Cerebellar cortex (tissue), 1 donor: Measurements from ENCODE around the gene ETV7.
A peak's percentile ranks its signal among the peaks of the same experiment; 100 is the strongest.
"Not testable (repeated sequence)": the region's sequence is repeated elsewhere in the genome, so short reads cannot be mapped to it uniquely, and the experiment has no call there.

ENCODE experiments used
- DNase-seq: peaks from one replicate; pipeline ENCODE4 v3.0.0-alpha.2; 2015; ENCODE audit warnings: low spot score

The ETV7 gene

DNA sequence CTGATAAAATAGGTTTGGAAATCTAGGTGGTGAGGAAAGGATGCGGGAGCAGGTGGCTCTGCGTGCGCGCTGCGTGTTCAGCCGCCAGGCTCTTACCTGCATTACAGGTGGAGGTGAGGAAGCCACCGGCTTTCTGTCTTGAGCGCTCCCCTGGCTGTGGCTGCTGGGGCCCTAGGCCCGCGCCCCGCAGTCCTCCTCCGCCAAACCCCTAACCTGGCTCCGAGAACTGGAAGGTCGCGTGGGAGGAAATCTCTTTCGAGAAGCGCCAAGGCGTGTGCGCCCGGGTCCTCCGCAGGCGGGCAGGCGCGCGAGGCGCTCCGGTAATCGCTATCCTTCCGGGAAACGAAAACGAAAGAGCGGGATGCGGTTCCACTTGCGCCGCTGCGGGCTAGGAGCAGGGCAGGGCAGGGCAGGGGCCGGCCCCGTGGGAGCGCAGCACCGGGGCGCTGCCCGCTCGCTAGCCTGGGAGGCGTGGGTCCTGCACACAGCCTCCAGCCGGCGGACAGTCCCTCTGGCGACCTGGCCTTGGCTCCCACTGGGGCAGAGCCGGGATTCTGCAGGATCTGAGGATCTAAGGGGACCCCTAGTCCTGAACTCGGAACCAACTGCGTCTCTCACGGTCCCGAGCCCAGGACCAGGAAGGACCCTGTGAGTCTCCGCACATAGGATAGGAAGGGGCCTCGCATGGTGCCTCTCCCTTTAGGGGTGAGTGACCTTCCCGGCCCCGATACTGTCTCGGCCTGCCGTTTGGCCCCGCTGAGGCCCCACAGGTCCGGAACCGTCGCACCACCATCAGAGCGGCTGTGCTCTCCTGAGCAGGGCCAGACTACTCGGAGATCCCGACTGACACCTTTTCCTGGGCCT is at the start of gene ETV7:
TSS of gene ETV7 (minus strand) at position 230 of the 864 bp plus-strand sequence. CDS start at position 102, 128 bp downstream.
- DNase-seq: no peak

DNA sequence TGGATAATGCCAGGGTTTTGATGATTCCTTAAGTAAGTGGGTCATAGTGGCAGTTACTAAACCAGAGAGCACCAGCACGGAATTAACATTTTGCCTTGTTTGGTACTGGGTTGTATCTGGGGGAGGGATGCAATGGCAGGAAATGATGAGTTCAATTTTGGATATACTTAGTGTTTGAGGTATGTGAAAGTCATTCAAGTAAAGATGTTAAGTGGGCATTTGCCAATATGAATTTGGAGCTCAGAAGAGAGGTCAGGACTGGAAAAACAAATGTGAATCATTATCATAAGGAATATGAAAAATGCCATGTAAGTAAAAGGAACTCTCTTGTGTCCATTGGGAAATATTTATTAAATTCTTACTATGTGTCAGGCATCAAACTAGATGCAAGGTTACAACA is 49.0 kb upstream of the ETV7 start:
- DNase-seq: no peak

DNA sequence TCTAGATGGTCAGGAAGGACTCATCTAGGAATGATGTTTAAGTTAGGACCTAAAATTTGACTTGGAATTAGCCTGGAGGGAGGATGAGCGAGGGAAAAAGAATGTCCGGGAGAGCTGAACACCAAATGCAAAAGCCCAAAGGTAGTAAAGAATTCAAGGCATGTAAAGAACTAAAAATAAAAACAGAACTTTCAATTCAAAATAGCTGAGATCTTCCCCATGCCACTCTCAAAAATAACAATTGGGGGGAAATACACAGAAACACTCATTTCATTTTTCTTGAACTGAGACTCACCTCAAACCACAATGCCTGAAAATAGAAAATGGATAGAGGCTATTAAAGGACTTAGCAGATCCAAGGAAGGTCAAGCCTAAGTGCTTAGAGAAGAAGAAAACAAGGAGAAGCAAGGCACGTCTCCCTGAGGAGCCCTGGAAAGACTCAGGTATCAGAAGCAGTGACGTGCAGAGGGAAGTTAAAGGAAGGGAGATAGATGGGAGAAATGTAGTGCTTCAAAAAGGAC is 44.7 kb upstream of the ETV7 start:
- no peak for DNase-seq

DNA sequence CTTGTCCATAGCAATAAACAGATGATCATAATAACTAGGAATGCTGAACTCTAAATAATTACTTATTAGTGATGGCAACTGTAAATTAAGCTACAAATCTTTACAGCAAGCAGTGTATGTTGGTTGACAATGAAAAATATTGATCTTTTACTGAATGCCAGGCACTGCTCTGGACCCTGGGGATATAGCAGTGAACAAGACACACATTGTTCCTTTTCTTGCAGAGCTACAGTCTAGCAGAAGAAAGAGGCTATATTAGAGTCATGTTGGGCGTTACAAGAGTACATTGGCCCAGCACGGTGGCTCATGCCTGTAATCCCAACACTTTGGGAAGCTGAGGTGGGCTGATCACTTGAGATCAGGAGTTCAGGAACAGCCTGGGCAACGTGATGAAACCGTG is 43.7 kb upstream of the ETV7 start:
- DNase-seq: no peak

DNA sequence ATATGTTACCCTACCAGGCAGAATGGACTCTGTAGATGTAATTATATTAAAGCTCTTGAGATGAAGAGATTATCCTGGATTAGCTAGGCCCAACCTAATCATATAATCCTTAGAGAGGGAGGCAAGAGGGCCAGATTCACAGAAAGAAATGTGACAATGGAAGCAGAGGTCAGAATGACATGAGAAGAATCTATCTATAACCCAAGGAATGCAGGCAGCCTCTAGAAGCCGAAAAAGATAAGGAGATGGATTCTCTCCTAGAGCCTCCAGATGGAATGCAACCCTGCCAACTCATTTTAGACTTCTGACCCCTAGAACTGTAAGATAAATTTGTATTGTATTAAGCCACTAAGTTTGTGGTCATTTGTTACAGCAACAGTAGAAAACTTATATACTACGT is 42.9 kb upstream of the ETV7 start:
- DNase-seq: no peak

DNA sequence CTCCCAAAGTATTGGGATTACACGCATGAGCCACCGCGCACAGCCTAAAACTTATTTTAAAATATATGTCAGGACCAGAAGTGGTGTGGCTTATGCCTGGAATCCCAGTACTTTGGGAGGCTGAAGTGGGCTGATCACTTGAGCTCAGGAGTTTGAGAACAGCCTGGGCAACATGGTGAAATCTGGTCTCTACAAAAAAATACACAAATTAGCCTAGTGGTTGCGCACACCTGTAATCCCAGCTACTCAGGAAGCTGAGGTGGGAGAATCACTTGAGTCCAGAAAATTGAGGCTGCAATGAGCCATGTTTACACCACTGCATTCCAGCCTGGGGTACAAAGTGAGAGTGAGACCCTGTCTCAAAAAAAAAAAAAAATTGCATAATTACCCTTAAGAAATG is 41.4 kb upstream of the ETV7 start:
- no peak for DNase-seq

DNA sequence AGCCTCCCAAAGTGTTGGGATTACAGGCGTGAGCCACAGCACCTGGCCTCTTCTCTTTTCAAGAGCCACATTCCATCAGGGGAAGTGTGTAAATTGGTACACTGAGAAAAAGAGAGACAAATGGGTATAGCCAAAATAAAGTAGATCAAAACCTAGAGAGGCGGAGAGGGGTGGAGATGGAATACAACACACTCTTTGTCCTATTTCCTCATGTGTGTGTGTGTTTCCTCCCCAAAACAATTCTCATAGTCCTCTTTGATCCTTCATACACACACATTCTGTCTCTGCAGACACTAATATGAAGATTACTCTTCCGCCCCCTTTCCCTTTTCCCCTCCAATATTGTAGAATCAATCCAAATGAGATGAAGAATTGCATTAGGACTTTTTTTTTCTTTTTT is 39.2 kb upstream of the ETV7 start:
- no peak for DNase-seq

DNA sequence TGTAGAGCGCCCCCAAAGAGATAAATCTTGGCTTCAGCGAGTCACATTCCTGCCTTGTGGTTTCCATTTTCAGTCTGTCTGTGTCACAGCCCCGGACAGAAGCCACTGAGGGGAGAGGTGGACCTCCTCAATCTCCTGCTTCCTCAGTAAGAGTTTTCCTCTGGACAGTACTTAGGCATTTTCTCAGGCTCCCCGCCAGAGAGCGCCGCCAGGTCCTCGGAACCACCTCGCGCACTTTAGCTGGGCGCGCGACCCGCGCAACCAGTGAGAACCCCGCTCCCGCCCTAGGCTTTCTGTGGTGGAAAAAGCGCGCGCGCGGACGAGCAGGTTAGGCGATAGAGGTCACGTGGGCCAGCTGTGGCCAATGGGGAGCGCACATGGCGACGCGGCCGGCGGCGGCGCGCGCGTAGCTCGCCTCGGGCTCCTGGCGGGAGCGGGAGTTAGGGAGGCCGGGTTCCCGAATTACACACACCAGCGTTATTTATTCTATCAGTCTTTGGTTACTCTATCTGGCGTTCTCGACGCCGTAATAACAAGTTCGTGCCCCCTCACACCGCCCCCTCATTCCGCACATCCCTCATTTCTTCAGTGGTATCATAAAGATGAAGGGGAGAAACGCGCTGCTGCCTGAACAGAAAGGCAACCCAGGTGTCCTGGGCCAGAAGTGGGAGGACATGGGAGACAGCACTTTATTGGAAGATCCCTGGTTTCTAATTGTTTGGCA is 35.8 kb upstream of the ETV7 start:
- DNase-seq: peak; percentile 97

DNA sequence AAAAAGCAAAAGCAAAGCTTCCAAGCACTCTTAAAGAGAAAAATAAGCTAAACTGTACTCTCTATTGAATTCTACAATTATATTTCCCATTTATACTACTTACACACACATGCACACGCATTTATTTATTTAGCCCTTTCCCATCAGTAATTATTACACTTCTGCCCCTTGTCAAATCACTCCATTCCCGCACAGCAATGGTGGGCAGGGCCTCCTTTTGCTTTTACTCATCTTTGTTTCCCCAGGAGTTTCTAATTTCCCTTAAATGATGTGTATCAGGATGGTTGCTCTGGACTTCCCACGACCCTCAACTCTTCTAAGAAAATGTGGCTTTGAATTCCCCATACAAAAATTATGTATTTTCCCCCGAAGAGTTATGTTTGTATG is 35.2 kb upstream of the ETV7 start:
- DNase-seq: no peak

DNA sequence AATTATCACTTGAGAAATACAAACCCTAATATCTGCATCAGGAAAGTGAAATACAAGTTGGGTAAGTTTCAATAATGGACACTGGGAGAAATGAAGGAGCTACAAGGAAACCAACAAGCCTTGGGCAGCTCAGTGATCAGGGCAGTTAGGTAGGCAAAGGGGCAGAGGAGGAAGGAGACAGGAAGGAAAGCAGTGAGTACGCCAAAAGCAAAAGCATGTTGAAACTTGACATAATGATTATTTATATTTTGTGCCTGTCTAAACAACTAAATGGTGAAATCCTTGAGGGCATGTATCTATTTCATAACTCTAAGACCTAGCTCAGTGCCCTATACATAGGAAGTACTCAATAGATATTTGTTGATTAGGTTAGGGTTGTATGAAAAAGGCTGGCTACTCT is 31.8 kb upstream of the ETV7 start:
- DNase-seq: no peak

DNA sequence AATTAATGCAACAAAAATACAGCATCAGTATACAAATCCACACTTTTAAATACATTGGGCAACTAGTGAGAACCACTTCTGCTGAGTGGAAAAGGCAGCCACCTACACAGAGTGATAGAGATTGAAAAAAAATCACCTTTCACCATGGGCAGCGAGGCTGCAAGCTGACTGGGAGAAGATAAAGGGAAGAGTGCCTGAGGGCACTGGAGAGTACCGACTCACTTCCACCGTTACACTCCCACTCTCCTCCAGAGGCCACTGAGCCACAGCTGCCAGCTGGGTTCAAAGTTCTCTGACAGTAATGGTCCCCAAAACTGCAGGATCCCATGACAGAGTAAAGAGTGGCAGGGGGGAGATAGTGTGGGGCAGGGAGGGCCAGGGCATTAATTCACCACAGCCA is 31.1 kb upstream of the ETV7 start:
- DNase-seq: no peak

DNA sequence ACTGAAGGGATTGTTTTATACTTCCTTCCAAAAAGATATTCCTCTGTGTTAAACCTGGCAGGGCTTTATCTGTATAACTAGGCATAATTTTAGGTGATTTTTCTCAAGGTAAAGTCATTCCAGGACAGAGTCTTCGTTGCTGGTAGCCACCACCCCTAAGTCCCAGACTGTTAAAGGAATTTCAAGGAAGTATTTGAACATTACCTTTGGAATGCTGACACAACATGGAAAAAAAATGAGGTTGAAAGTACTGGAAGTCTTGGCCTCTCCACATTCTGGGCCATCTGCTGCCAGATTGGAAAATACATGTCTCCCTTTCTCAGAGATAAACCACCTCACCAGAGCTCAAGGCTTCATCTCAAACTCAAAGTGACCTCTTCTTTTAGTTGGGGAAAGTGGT is 27.0 kb upstream of the ETV7 start:
- no peak for DNase-seq

DNA sequence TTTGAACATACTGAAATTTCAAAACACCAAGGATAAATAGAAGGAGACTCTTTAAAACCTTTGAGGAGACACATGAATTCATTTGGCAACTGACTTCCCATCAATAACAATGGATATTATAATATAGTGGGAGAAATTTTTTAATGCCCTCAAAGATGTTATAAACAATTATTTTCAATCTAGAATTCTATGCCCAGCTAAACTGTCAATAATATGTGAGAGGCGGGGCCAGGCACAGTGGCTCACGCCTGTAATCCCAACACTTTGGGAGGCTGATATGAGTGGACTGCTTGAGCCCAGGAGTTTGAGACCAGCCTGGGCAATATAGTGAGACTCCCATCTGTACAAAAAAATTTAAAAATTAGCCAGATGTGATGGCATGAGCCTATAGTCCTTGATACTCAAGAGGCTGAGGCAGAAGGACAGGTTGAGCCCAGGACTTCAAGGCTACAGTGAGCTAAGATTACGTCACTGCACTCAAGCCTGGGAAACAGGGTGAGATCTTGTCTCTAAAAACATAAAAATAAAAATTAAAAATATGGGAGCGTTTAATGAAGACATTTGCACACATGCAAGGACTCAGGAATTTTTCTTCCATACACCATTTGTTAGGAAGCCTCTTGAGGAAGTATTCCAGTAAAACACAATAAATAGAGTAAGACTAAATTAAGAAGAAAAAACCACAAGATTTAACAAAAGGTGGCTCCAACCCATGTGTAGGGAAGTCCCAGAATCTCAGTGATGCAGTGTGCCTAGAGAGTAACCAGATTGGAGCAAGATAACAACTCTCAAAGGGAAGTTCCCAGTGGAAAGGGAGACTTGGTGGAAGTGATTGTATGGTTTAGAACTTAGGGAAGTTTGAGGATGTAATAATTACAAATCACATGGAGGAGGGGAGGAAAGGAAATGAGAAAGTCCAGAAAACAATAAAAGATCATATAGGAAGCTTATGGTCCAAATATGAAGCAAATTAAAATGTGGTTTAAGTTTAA is 26.3 kb upstream of the ETV7 start:
- DNase-seq: no peak

DNA sequence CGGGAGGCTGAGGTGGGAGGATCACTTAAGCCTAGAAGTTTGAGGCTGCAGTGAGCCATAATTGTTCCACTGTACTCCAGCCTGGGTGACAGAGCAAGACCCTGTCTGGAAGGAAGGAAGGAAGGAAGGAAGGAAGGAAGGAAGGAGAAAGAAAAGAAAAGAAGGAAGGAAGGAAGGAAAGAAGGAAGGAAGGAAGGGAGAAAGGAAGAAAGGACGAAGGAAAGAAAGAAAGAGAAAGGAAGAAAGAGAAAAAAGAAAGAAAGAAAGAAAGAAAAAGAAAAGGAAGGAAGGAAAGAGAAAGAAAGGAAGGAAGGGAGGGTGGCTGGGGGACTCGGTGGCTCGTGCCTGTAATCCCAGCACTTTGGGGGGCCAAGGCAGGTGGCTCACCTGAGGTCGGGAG is 22.2 kb upstream of the ETV7 start:
- DNase-seq: not testable (repeated sequence)

DNA sequence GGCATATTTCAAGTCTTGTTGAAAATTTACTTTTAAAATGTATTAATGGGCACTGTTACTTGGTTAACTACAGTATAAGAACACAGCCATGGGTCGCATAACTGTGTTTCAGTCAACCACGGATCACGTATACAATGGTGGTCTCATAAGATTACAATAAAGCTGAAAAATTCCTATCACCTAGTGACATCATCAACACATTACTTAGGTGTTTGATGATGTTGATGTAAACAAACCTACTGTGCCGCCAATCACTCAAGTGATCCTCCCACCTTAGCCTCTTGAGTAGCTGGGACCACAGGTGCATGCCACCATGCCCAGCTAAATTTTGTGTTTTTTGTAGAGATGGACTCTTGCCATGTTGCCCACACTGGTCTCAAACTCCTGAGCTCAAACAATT is 16.7 kb upstream of the ETV7 start:
- no peak for DNase-seq

DNA sequence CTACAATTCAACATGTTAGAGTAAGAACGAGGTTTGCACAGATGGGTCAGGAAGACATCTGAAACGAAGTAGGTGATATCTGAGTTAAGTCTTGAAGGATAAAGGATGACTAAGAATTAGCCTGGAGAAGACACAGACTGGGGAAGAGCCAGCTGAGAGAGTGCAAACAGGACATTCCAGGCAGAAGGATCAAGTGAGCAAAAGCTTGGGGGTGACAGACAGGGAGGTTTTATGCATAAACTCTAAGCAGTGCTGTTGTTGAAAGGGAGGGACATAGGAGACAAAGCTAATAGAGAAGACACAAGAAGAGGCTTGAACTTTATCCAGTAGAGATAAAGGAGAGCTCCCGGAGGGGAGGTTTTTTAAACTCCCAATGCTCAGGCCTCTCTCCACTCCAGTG is 15.0 kb upstream of the ETV7 start:
- DNase-seq: no peak

DNA sequence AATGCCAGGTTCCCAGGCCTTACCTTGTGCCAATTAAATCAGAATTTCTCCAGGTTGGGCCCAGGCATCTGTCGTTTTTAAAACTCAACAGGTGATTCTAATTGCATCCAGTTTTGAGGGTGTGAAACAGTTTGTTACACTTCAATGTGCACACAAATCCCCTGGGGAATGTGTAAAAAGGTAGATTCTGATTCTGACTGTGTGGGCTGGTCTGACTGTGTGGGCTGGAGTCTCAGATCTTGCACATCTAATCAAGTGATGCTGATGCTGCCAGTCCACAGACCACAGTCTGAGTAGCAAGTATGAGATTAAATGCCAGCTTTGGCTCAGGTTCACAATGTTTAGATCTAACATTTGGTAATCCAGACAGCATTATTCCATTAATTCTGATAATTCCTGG is 12.5 kb upstream of the ETV7 start:
- no peak for DNase-seq

DNA sequence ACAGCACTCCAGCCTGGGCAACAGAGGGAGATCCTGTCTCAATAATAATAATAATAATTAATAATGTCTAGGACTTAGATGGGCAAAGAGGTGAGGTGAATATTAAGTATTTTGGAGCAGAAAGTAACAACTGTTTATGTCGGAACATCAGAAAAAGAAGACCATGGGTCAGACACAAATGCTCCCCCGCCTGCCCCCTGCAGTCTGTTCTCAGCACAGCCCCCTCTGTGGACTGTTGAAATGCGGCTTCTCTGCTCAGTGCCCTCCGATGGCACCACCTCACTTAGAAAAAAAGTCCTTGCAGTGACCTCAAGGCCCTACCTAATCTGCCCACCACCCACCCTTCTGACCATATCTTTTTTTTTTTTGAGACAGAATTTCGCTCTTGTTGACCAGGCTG is 5.2 kb upstream of the ETV7 start:
- DNase-seq: no peak

DNA sequence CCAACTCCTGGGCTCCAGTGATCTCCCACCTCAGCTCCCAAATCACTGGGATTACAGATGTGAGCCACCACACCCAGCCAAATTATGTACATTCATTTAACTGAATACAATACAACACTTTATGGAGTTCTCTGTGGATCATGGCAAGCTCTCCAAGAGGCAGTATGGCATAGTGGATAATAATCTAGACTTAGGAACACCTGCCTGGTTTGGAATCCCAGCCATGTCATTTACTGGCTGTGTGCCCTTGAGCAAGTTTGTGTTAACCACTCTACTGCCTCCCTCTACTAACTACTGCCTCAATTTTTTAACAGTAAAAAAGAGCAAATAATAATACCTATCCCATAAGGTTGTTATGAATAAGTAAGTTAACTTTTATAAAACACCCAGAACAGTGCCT is 1.9 kb upstream of the ETV7 start:
- no peak for DNase-seq

DNA sequence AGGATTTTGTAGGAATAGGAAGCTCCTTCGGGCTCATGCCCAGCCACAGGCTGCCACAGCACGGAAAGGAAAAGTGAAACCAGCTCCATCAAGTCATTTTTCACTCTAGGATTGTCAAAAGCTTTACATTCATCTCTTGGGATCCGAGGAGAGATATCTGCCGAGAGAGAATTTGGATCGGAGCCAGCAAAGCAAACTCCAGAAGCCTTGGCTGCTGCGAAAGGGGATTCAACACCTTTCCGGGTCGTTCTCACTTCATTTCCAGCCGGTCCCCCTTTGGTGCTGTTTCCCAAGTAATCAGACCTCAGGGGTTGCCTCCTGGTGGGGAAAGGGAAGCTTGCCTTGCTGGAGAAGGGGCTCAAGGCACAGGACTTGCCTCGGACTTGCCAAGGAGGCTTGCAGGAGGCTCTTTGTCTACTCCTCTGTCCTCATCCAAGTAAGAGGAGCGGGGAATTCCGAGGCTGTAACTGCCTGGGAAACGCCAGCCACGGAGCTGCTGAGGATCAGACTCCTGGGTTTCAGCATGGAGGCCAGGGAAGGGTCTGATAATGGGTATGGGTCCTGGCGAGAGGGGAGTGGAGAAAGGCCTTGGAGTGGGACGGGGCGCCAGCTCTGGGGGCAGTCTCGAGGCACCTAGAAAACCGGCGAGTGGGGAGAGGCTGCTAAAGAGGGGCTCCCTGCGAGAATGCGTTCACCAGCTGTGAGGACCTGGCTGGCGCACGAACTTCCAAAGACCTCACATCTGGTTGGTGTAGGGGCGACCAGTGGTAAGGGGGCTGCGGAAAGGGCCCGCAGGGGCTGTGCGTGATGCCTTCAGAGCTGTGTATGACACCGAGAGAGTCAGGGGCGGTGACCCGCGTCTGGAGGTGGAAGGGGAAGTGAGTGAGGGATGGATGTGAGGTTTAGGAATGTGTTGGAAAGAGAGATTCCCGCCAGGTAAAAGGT is 702 bp downstream of the ETV7 start:
- no peak for DNase-seq

DNA sequence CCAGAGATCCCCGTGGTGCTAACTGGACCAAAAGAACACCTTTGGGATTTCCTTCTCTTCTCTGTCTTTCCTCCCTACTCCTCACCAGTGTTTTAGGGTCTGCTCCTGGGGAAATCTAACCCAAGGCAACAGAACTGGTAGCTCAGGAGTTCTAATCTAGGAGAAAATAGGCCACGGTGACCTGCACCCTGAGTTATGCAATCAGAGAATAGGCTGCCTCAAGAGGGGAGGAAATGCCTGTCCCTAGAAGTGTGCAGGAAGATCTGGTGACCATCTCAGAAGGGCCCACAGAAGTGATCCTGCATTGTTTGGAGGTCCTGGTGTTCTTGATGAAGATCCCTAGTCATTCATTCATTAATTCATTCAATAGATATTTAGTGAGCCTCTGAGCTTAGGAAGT is 3.4 kb downstream of the ETV7 start:
- DNase-seq: no peak
